A549 (cell line): ENCODE data around the gene RRAS. TPM values are rescaled to one million over a fixed set of nuclear protein-coding genes. Genes with fewer than 3 reads are reported as not detected.

ENCODE experiments used
- ATAC-seq, 2 experiments: fragments of 200-7000 bp in 1 of 2; fragments of >200 bp in 1 of 2; cut with Nextera tagmentation in 1 of 2; cut with Tn5 transposase in 1 of 2; 3 replicates each; pipeline versions ENCODE4 v1.8.0 to v1.9.1; 2018 to 2020; ENCODE audit warnings: mild to moderate bottlenecking in 1 of 2, moderate library complexity in 1 of 2
- CTCF ChIA-PET: fragments of 300-600 bp; sonication (Branson Sonifier 250); formaldehyde crosslinking; extraction: SDS; loops from one replicate; lab custom pipeline; 2021; ENCODE audit warnings: antibody characterized with exemption, inconsistent platforms; lab: Yijun Ruan, JAX
- POLR2A ChIA-PET: fragments of 350-600 bp; formaldehyde crosslinking; extraction: SDS; loops from one replicate; lab custom pipeline; 2021; ENCODE audit warnings: antibody characterized with exemption, inconsistent platforms; lab: Yijun Ruan, JAX
- DNase-seq, 2 experiments: peaks; one replicate each; pipeline versions ENCODE4 v3.0.0 to v3.0.0-alpha.2; 2011 to 2016; ENCODE audit warnings: low read depth in 1 of 2, low spot score in 1 of 2
- FAIRE-seq: peaks from 2 replicates; lab custom pipeline; 2011; peaks lifted over from hg19 to GRCh38; lab: Jason Lieb, UNC
- H3K27ac ChIP-seq, 2 experiments: fragments of >200 bp; sonication (Bioruptor Twin); formaldehyde crosslinking; 3 replicates each; pipeline ENCODE4 v1.5.1; 2016 to 2017
- H3K4me1 ChIP-seq: fragments of >200 bp; sonication (Bioruptor Twin); formaldehyde crosslinking; 3 replicates; pipeline ENCODE4 v1.6.1; 2016
- H3K4me2 ChIP-seq: fragments of >200 bp; sonication (Bioruptor Twin); formaldehyde crosslinking; 3 replicates; pipeline ENCODE4 v1.6.1; 2016
- H3K4me3 ChIP-seq: fragments of >200 bp; sonication (Bioruptor Twin); formaldehyde crosslinking; 3 replicates; pipeline ENCODE4 v1.5.1; 2016
- H3K9me3 ChIP-seq: fragments of >200 bp; sonication (Bioruptor Twin); formaldehyde crosslinking; 3 replicates; pipeline ENCODE4 v1.6.1; 2016
- ATOH8 ChIP-seq: fragments of 250-450 bp; sonication (Bioruptor Pico); IDR thresholded peaks from 2 replicates; pipeline ENCODE4 v1.5.0; 2020; ENCODE audit warnings: low read depth, mild to moderate bottlenecking, moderate library complexity
- CBX2 ChIP-seq: fragments of 200-600 bp; sonication (generic); IDR thresholded peaks from 2 replicates; pipeline ENCODE4 v1.6.1; 2016; ENCODE audit warnings: low read depth, mild to moderate bottlenecking, borderline replicate concordance
- CBX8 ChIP-seq: fragments of 200-600 bp; sonication (generic); IDR thresholded peaks from 2 replicates; pipeline ENCODE4 v1.6.1; 2016
- CEBPB ChIP-seq, 2 experiments: fragments of >200 bp in 1 of 2; sonication (Bioruptor Twin) in 1 of 2; formaldehyde crosslinking in 1 of 2; IDR thresholded peaks; 2 replicates each; pipeline ENCODE4 v1.6.1; 2012 to 2016
- FOSL2 ChIP-seq, 2 experiments: fragments of 450-650 bp in 1 of 2; fragments of >200 bp in 1 of 2; sonication (Bioruptor Twin) in 1 of 2; formaldehyde crosslinking; IDR thresholded peaks; 2 replicates each; pipeline versions ENCODE4 v1.5.0 to v1.6.1; 2016 to 2020; ENCODE audit warnings: mild to moderate bottlenecking in 1 of 2, moderate library complexity in 1 of 2
- GATA3 ChIP-seq: IDR thresholded peaks from 2 replicates; pipeline ENCODE4 v1.6.1; 2012; ENCODE audit warnings: borderline replicate concordance
- HEYL ChIP-seq: fragments of 250-450 bp; sonication (Bioruptor Pico); IDR thresholded peaks from 2 replicates; pipeline ENCODE4 v1.8.0; 2021; ENCODE audit warnings: mild to moderate bottlenecking, moderate library complexity
- HMGXB4 ChIP-seq: fragments of 250-450 bp; sonication (Bioruptor Pico); IDR thresholded peaks from 2 replicates; pipeline ENCODE4 v1.5.0; 2021; ENCODE audit warnings: mild to moderate bottlenecking, moderate library complexity, borderline replicate concordance
- HOXB13 ChIP-seq: fragments of 250-450 bp; sonication (Bioruptor Pico); IDR thresholded peaks from 2 replicates; pipeline ENCODE4 v1.5.0; 2020; ENCODE audit warnings: low read depth, mild to moderate bottlenecking, moderate library complexity
- KDM5A ChIP-seq: fragments of 200-600 bp; sonication (generic); IDR thresholded peaks from 2 replicates; pipeline ENCODE4 v1.6.1; 2016; ENCODE audit warnings: antibody characterized with exemption, mild to moderate bottlenecking
- MAFK ChIP-seq: fragments of 450-650 bp; IDR thresholded peaks from 2 replicates; pipeline ENCODE4 v1.6.1; 2014; ENCODE audit not compliant: partially characterized antibody
- MAX ChIP-seq: IDR thresholded peaks from 2 replicates; pipeline ENCODE4 v1.6.1; 2012
- MYC ChIP-seq: IDR thresholded peaks from 2 replicates; pipeline ENCODE4 v1.6.1; 2012; ENCODE audit warnings: mild to moderate bottlenecking, inconsistent platforms, low read length, improper control_type of control experiment, borderline replicate concordance
- NFE2L2 ChIP-seq: fragments of 150-350 bp; conservative IDR thresholded peaks from 2 replicates; pipeline ENCODE4 v1.6.1; 2014; ENCODE audit warnings: low read length
- NR3C1 ChIP-seq: fragments of >200 bp; sonication (Bioruptor Twin); formaldehyde crosslinking; IDR thresholded peaks from 3 replicates; pipeline ENCODE4 v1.6.1; 2017
- PBX3 ChIP-seq: IDR thresholded peaks from 2 replicates; pipeline ENCODE4 v1.6.1; 2012
- PHF8 ChIP-seq: fragments of 200-600 bp; sonication (generic); IDR thresholded peaks from 2 replicates; pipeline ENCODE4 v1.6.1; 2016; ENCODE audit warnings: low read depth, mild to moderate bottlenecking, antibody characterized with exemption, moderate library complexity, borderline replicate concordance
- POLR2A ChIP-seq: IDR thresholded peaks from 2 replicates; pipeline ENCODE4 v1.6.1; 2012; ENCODE audit warnings: mild to moderate bottlenecking, low read length
- RAD21 ChIP-seq, 2 experiments: fragments of >200 bp in 1 of 2; sonication (Bioruptor Twin) in 1 of 2; formaldehyde crosslinking in 1 of 2; IDR thresholded peaks in 1 of 2; conservative IDR thresholded peaks in 1 of 2; 2 replicates in 1 of 2; 3 replicates in 1 of 2; pipeline ENCODE4 v1.6.1; 2012 to 2018; ENCODE audit warnings: inconsistent platforms in 1 of 2
- TFCP2L1 ChIP-seq: fragments of 250-450 bp; sonication (Bioruptor Pico); IDR thresholded peaks from 2 replicates; pipeline ENCODE4 v1.5.0; 2021; ENCODE audit warnings: mild to moderate bottlenecking
- ZNF302 ChIP-seq: fragments of 250-450 bp; sonication (Bioruptor Pico); IDR thresholded peaks from 2 replicates; pipeline ENCODE4 v1.9.0; 2021; ENCODE audit warnings: inconsistent platforms, mild to moderate bottlenecking, moderate library complexity
- WGBS: methylation state at CpG from one replicate; pipeline ENCODE4 v1.1.6; 2017; ENCODE audit errors: missing lambda C conversion rate; 5-methylcytosine and 5-hydroxymethylcytosine counted together
- polyA plus RNA-seq, 4 experiments: library from polyadenylated mRNA; depleted of rRNA in 3 of 4; stranded (reverse); fragments of >200 nt; fragmentation: RNase III in 1 of 4; extraction: RNeasy Plus Mini Kit Qiagen cat#74134 plus additional on column Dnase treatment in 1 of 4; gene quantifications; 2 replicates in 3 of 4; 3 replicates in 1 of 4; pipeline ENCODE4 v1.2.3, GENCODE V29; 2011 to 2017
- TF ChIP-seq, protein P1 (sequence below): IDR thresholded peaks from 2 replicates; pipeline ENCODE4 v1.6.1; 2012; ENCODE audit warnings: low read depth, borderline replicate concordance
- TF ChIP-seq, protein P2 (sequence below): fragments of >200 bp; sonication (Bioruptor Twin); formaldehyde crosslinking; IDR thresholded peaks from 3 replicates; pipeline ENCODE4 v1.6.1; 2016

Gene RRAS
- polyA plus RNA-seq, 2 of the 4 experiments (the other 2 are of a cell fraction) = 47.6 to 49.2 TPM

GRCh38 chr19:49590071-49590970 is 49.6 kb downstream of the RRAS start:
- ATAC-seq = peak; percentile 49 to 84
- DNase-seq = peak; percentile 97 to 99
- H3K4me3 ChIP-seq = peak overlapping the region; percentile 63
- peak; percentile 13 for FAIRE-seq
- CTCF ChIA-PET = interaction anchor here (0.7 to 3.3 kb wide), 4 partner anchors 10 to 91 kb away, joined by 3 to 18 read pairs (median 4); partner anchors contain the start of genes NOSIP and PRRG2
- peak overlapping the region; percentile 97 to 99 for H3K27ac ChIP-seq
- H3K4me1 ChIP-seq = peaks cover 11% of the 10 kb centered on the region
- H3K9me3 ChIP-seq = no peaks in the 10 kb centered on the region
- POLR2A ChIA-PET = interaction anchor here (0.6 to 3.1 kb wide), 7 partner anchors 10 to 94 kb away, joined by 3 to 45 read pairs (median 5); partner anchors contain the start of genes NOSIP, PRRG2, RPS11 and RRAS
- WGBS = under 1% methylated on average over 41 of the region's 58 CpGs
- H3K4me2 ChIP-seq = peak overlapping the region; percentile 93
- TF ChIP-seq MYC = peak; percentile 49; the same call in 1 of the 2 replicates
- no peak for TF ChIP-seq NFE2L2
- no peak for TF ChIP-seq RAD21 (conservative IDR thresholded peaks at IDR 0.05 in 1 of 2, IDR thresholded peaks at IDR 0.05 in 1 of 2)
- TF ChIP-seq ATOH8 (CRISPR knock-in tag) = 0 out of 2 replicates have a peak, but pooled peaks have one; percentile 8
- peak; percentile 75 for TF ChIP-seq POLR2A
- TF ChIP-seq PHF8 = peak; percentile 39; the same call in 1 of the 2 replicates
- peak; percentile 58 for TF ChIP-seq MAX
- TF ChIP-seq MAFK = no peak
- TF ChIP-seq NR3C1 = no peak
- peak; percentile 22; the same call in 1 of the 2 replicates for TF ChIP-seq PBX3
- TF ChIP-seq GATA3 = peak; percentile 28; the same call in 1 of the 2 replicates
- TF ChIP-seq, protein P1, sequence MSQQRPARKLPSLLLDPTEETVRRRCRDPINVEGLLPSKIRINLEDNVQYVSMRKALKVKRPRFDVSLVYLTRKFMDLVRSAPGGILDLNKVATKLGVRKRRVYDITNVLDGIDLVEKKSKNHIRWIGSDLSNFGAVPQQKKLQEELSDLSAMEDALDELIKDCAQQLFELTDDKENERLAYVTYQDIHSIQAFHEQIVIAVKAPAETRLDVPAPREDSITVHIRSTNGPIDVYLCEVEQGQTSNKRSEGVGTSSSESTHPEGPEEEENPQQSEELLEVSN = 0 out of 2 replicates have a peak, but pooled peaks have one; percentile 25
- TF ChIP-seq, protein P2, sequence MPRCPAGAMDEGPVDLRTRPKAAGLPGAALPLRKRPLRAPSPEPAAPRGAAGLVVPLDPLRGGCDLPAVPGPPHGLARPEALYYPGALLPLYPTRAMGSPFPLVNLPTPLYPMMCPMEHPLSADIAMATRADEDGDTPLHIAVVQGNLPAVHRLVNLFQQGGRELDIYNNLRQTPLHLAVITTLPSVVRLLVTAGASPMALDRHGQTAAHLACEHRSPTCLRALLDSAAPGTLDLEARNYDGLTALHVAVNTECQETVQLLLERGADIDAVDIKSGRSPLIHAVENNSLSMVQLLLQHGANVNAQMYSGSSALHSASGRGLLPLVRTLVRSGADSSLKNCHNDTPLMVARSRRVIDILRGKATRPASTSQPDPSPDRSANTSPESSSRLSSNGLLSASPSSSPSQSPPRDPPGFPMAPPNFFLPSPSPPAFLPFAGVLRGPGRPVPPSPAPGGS = peak; percentile 57; the same call in 1 of the 3 replicates

GRCh38 chr19:49589502-49589905 is 50.4 kb downstream of the RRAS start:
- TF ChIP-seq CBX8 (no peak), HMGXB4 (CRISPR knock-in tag) (no peak), ZNF302 (CRISPR knock-in tag) (no peak), HOXB13 (no peak), CEBPB (IDR thresholded peaks at IDR 0.05) (no peak), TFCP2L1 (CRISPR knock-in tag) (no peak), NFE2L2 (no peak), KDM5A (no peak), FOSL2 (IDR thresholded peaks at IDR 0.05) (no peak), FOSL2 (CRISPR knock-in tag; IDR thresholded peaks at IDR 0.05) (no peak), HEYL (CRISPR knock-in tag) (no peak), CBX2 (no peak)
- TF ChIP-seq, protein P2 = no peak
- TF ChIP-seq, all 56 proteins: peak for 0
- Histone ChIP-seq H3K9me3 (no peaks in the 10 kb centered on the region), H3K4me2 (peak overlapping the region; percentile 93), H3K4me1 (peaks cover 11% of the 10 kb centered on the region), H3K4me3 (no peak overlapping the region; the same call in 2 of the 3 replicates), H3K27ac (peak overlapping the region; percentile 14 to 72; a peak in 3 of 6 replicates)
- no peak for FAIRE-seq
- 70% methylated on average over 5 of the region's 5 CpGs for WGBS
- ATAC-seq = peak in 1 of 2 experiments; percentile 0; a peak in 1 of 6 replicates
- ChIA-PET CTCF (interaction anchor here (0.7 to 3.3 kb wide), 4 partner anchors 9 to 81 kb away, joined by 3 to 18 read pairs (median 4); partner anchors contain the start of gene NOSIP), POLR2A (interaction anchor here (1.1 to 3.1 kb wide), 6 partner anchors 9 to 93 kb away, joined by 3 to 45 read pairs (median 6); partner anchors contain the start of genes NOSIP, PRRG2, RPS11 and RRAS)
- DNase-seq = no peak
